Measurements from ENCODE around the gene CDK5RAP1. TPM values are rescaled to one million over a fixed set of nuclear protein-coding genes. Genes with fewer than 3 reads are reported as not detected.

CDK5RAP1 gene
- total and polyA plus RNA-seq, 2 donors (not counting 3 experiments of a cell fraction or from before 2014, with no cell fraction given): 30.8 to 36.5 TPM

DNA sequence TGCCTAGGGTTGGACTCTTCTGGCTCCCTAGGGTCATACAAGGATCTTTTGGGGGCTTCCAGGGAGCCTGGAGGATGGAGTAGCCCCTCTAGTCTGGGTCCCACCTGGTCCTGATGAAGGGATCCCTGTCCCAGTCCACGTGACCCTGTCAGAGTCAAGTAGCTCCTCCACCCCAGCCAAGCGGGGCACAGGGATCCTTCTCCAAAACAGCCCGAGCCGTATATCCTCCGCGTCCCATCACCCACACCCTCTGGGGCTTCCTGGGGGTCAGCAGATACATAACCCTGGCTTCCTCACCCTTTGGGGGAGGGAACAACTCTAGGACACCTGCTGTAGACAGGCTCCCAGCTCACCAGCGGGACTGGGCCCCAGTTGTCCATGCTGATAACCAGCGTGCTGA is 90.3 kb downstream of the CDK5RAP1 start:
- Histone ChIP-seq H2AFZ (ENCODE audit: low read depth, low read length) (no peak overlapping the region), H3K4me2 (ENCODE audit: insufficient read depth, low read length) (no peak overlapping the region), H3K36me3 (ENCODE audit: control insufficient read depth in 2 of 2, extremely low read depth in 1 of 2, insufficient read depth in 2 of 2, low read length in 2 of 2) (no peaks in the 10 kb centered on the region), H3K4me3 (replicated peaks in 1 of 3; ENCODE audit: insufficient read depth in 1 of 3, low read depth in 1 of 3, low read length in 3 of 3) (no peak overlapping the region), H3K9ac (replicated peaks; ENCODE audit: extremely low read depth, insufficient read depth, low read length) (no peak overlapping the region), H3K79me2 (ENCODE audit: control insufficient read depth, insufficient read depth, low read length) (no peaks in the 10 kb centered on the region), H4K20me1 (replicated peaks; ENCODE audit: control insufficient read depth, extremely low read depth, insufficient read depth, low read length) (no peaks in the 10 kb centered on the region), H3K27ac (ENCODE audit: insufficient read depth, low read depth, low read length) (no peak overlapping the region), H3K9me3 (replicated peaks; ENCODE audit: control insufficient read depth, insufficient read depth, low read length) (no peaks in the 10 kb centered on the region), H3K9me1 (replicated peaks; ENCODE audit: control insufficient read depth, extremely low read depth, insufficient read depth, low read length) (no peaks in the 10 kb centered on the region), H3K4me1 (ENCODE audit: control insufficient read depth, extremely low read depth, insufficient read depth, low read length) (no peaks in the 10 kb centered on the region), H3K27me3 (ENCODE audit: control insufficient read depth in 2 of 2, insufficient read depth in 2 of 2, low read length in 2 of 2) (no peaks in the 10 kb centered on the region)
- DNase-seq (ENCODE audit: low read depth, low spot score) (no peak), FAIRE-seq (no peak)
- no peak for TF ChIP-seq POLR2A (IDR thresholded peaks at IDR 0.05; ENCODE audit: low read depth, low read length)
- TF ChIP-seq, protein P1, sequence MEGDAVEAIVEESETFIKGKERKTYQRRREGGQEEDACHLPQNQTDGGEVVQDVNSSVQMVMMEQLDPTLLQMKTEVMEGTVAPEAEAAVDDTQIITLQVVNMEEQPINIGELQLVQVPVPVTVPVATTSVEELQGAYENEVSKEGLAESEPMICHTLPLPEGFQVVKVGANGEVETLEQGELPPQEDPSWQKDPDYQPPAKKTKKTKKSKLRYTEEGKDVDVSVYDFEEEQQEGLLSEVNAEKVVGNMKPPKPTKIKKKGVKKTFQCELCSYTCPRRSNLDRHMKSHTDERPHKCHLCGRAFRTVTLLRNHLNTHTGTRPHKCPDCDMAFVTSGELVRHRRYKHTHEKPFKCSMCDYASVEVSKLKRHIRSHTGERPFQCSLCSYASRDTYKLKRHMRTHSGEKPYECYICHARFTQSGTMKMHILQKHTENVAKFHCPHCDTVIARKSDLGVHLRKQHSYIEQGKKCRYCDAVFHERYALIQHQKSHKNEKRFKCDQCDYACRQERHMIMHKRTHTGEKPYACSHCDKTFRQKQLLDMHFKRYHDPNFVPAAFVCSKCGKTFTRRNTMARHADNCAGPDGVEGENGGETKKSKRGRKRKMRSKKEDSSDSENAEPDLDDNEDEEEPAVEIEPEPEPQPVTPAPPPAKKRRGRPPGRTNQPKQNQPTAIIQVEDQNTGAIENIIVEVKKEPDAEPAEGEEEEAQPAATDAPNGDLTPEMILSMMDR (IDR thresholded peaks at IDR 0.05; ENCODE audit: extremely low read depth in 1 of 2, insufficient read depth in 1 of 2, low read depth in 1 of 2, low read length in 2 of 2): no peak
- no peak for TF ChIP-seq FOS (IDR thresholded peaks at IDR 0.05; ENCODE audit: borderline replicate concordance, insufficient read depth, low read length)
- TF ChIP-seq POLR2AphosphoS5 (IDR thresholded peaks at IDR 0.05; ENCODE audit: insufficient read depth, low read depth, low read length): no peak
- TF ChIP-seq MYC (IDR thresholded peaks at IDR 0.05; ENCODE audit: low read depth, low read length): no peak
- no peak for TF ChIP-seq GATA2 (IDR thresholded peaks at IDR 0.05; ENCODE audit: insufficient read depth, insufficient read length, low read depth, low read length)
- no peak for TF ChIP-seq EZH2 (IDR thresholded peaks at IDR 0.05; ENCODE audit: borderline replicate concordance, low read depth, low read length, severe bottlenecking)
- no peak for TF ChIP-seq JUN (IDR thresholded peaks at IDR 0.05; ENCODE audit: borderline replicate concordance, insufficient read depth, insufficient read length, low read depth)
- TF ChIP-seq, protein P2, sequence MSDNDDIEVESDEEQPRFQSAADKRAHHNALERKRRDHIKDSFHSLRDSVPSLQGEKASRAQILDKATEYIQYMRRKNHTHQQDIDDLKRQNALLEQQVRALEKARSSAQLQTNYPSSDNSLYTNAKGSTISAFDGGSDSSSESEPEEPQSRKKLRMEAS (IDR thresholded peaks at IDR 0.05; ENCODE audit: insufficient read depth, insufficient read length): no peak
- no TSS peak for BruUV-seq (replicated peaks)
- ChIA-PET CTCF (interaction anchor here (1.2 kb wide), 1 partner anchor 10 kb away, joined by 4 read pairs; no protein-coding TSS in a partner anchor), POLR2A (no interaction called here)
- intact Hi-C loops (cut with micrococcal nuclease): no loop called here
- dilution Hi-C loops (cut with MboI; ENCODE audit: extremely low pct_ligation_motif_present, low sequenced_read_pairs): no loop called here

All from endothelial cell of umbilical vein (primary cell).